ENCODE measurements around the gene SART1.

- TF ChIP-seq CTCF (conservative IDR thresholded peaks at IDR 0.05) (no peak), EZH2 (IDR thresholded peaks at IDR 0.05; ENCODE audit: low read depth) (no peak)
These were observed 7.3 kb downstream of the SART1 start for GRCh38 chr11:65968600-65969482.

Measured in PC-9 (cell line).